HG02938 (cell line): ENCODE results near the gene TMUB1.

ENCODE experiments used
- ATAC-seq: cut with Tn5 transposase; IDR thresholded peaks from one replicate; pipeline ENCODE4 v1.9.1; 2021; ENCODE audit warnings: mild to moderate bottlenecking, moderate library complexity; ENCODE audit not compliant: unreplicated experiment

TMUB1 gene

DNA sequence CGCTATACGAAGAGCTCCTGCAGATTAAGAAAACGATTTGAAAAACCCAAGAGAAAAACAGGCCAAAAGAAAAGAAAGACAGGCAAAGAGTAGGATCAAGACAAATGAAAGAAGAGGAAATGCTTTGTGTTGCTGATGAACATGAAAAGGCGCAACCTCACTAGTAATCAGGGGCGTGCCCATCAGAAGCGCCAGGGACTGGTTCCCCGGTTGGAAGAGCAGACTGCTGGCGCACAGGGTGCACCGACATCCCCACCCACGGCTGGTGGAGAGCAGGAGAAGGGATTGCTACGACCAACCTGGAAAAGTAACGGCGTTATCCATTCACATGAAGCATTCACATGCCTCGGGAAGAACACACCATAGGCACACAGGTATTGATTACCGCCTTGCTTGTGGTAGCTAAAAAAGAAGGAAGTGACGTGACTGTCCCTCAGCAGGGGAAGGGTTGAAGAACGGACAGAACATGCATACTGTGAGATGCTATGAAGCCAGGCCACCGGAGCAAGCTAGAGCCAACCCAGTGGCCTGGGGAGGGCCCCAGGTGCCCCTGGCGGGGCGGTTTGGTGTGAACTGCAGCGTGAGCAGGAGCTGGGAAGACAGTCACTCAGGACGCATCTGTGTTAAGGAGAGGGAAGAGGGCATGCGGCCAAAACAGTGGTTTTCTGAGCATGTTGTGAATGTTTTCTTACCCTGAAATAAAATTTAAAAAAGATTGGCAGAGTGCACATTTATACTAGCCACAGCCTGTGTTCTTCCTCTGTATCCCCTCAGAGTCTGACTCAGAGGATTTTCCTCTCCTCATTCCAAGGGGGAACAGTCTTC is 21.3 kb upstream of the TMUB1 start:
- ATAC-seq, result no peak

DNA sequence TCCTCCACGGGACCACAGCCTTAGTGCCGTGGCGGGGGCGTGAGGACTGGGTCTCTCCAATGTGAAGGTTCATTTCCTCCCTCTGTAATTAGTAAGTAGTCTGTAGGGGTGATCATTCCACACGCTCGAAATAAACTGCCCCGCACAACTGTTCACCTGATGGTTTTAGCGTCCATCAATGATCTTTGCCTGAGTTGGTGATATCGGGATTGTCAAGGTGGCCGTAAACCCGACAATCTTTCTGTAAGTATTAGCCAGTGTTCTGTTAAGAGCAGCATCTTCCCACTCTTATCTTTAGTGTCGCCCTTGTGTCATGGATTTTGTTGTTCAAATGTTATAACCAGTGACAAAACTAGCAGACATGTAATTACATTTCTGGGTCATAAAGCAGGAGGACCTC is 20.7 kb upstream of the TMUB1 start:
- no peak for ATAC-seq

DNA sequence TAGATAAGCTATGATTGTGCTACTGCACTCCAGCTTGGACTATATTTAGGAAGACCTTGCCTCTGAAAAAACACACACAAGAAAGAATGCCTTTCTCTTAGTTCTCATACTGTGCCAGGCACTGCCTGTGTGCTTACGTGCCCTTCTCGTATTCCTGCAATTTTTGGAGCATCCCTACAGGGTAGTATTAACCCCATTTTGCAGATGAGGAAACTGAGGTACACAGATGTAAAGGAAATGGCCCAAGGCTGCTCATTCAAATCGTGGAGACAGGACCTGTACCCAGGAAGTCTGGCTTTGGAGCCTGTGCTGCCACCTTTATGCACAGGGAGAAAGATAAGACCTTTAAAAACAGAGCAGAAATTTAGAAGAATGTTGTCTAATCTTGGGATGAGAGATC is 19.7 kb upstream of the TMUB1 start:
- no peak for ATAC-seq

DNA sequence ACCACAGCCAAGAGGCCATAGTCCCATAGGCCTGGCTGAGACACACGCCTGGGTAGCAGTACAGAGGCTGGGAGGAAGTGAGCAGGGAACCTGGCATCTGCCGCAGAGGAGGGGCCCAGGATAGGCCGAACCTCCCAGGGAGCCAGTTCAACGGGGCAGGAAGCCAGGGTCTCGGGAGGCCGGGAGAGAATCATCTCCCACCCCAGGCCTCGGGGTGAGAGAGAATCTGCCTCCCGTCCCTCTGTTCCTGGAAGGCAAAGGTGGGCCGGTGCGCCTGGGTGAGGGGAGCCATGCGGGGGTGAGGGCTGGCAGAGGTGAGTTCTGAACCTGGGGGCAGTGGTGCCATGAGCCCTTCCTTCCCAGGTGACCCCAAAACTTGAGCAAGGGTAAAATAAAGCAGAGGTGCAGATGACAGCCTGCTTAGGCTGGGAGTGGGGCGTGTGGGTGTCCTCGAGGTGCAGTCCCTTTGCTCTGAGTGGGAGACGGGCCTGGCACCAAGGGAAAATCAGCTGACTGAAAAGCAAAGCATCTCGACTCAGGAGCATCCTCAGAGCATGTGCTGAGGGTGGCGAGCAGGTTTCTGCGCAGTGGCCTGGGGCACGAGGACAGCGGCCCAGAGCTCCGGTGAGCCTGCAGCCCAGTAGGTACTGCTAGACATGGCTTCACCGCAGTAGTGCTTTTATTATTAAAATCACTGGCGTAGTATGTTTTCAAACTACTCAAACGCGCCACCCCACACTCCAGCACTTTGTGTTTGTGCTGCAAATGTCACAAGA is 18.5 kb upstream of the TMUB1 start:
- ATAC-seq, result no peak

DNA sequence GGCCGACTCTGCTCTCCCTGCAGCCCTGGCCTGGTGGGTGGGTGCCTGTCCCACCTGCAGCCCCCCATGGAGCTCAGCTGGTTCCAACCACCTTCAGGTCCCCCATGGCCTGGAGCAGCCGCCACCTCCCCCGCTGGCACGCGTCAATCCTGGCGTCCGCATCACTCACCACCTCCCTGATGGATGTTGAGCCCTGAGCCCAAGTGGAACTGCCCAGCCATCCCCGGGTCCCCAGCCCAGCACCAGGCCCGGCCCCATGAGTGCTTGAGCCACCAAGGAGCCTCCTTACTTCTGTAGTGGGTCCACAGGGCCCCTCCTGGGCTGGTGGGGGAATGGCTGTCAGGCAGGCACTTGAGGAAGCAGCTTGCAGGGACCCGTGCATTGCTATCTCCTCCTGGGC is 17.6 kb upstream of the TMUB1 start:
- ATAC-seq, result no peak

DNA sequence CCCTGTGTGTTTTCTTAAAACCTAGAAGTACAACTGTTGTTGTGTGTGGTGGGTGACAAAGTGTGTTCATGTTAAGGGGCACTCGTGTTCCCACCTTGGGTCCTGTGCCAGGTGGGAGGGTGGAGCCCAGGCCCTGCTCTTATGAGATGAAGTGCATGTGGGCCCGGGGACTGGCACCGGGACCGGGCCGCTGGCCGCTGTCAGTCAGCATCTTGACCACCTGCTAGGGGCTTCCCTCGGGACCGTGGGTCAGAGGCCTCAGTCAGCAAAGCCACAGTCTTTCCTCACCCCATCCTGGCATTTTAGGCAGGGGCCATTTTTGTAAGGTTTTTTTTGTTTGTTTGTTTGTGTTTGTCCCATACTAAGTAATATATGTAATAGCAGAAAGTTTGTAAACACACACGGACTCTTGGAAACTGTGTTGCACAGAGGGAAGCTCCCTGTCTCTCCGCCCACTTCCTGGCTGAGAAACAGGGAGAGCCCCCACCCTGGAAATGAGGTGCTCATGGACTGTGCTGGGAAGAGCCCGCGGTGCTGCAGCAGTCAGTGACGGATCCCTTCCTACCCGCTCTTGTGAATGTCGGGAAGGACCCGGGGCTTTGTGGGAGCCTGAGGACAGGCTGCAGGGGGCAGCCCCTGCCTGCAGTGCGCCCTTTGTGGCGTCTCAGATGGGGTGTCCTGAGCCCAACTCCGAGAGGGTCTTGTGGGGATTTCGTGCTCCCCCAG is 16.4 kb upstream of the TMUB1 start:
- ATAC-seq, result no peak

DNA sequence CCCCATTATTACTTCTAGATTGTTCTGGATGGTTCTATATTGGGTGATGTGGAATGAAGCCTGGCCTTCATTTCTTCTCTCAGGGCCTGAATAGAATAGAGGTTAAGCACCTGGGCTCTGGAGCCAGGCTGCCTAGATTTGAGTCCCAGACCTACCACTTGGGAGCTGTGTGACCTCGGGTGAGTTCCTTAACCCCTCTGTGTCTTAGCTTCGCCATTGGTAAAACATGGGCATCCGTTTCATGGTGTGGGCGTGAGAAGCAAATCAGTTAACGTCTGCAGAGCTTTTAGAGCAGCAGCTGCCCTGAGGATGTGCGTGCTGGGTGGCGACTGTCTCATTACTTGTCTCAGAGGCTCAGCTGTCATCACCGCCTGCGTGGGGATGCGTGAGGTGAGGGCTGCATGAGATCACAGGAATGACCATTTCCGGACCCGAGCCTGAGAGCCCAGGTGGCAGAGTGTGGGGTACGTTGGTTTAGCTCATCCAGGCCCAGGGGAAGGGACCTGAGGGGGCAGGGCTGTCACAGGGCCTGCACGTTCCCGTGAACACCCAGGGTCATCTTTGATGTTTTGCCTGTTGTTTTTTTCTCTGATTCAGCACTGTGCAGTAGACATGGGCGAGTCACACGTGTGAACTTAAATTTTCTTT is 12.7 kb upstream of the TMUB1 start:
- no peak for ATAC-seq

DNA sequence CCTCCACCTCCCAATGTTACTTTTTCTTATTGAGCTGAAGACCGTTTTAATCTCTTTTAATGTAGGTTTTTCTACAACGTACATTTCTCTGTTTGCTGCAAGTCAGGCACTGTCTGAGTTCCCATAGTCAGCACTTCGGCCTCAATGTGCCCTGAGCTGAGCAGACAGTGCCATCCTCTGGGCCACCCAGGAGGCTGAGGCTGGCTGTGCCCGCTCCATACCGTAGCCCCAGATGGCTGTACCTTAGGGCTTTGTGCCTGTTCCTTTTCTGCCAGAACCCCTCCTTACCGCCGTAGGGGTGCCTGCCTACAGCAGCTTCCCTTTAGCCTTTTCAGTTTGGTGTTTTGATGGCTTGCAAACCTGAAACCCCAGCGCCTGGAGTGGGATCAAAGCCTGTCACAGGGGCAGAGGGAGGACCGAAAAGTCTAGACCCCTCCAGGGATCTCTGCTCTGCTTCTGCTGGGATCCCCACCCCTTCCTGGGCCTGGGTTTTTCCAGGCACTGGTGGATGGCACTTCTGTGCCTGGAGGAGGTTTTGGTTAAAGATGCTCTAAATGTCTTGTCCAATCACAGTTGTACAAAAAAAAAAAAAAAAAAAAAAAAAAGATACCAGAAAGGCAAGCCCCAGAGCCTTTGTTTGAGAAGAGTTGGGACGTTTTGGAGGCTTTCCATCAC is 12.0 kb upstream of the TMUB1 start:
- no peak for ATAC-seq

DNA sequence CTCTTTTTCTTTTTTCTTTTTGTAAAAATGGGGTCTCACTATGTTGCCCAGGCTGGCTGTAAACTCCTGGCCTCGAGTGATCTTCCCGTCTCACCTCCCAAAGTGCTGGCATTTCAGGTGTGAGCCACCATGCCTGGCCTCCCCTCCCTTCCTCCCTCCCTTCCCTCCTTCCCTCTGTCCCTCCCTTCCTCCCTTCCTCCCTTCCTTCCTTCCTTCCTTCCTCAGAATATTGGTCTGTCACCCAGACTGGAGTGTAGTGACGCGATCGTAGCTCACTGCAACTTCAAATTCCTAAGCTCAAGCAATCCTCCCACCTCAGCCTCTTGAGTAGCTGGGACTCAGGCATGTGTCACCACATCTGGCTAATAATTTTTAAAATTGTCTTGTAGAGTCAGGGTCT is 11.4 kb upstream of the TMUB1 start:
- no peak for ATAC-seq

DNA sequence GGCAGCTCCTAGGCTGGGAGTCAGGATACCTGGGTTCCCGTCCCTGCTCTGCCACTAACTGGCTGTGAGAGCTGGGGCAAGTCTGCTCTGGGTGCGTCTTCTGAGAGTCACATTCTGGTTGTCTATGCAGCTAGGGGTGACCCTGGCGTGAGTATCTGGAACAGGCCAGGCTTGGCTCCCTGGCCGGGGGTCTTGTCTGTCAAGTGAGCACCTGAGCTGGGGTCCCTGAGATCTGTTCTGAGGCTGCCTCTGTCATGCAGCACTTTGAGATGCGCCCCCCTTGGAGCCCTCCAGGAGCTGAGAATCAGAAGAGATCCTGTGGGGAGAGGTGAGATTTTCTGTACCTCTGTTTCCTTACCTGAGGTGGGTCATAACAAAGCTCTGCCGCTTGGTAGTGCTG is 10.5 kb upstream of the TMUB1 start:
- no peak for ATAC-seq

DNA sequence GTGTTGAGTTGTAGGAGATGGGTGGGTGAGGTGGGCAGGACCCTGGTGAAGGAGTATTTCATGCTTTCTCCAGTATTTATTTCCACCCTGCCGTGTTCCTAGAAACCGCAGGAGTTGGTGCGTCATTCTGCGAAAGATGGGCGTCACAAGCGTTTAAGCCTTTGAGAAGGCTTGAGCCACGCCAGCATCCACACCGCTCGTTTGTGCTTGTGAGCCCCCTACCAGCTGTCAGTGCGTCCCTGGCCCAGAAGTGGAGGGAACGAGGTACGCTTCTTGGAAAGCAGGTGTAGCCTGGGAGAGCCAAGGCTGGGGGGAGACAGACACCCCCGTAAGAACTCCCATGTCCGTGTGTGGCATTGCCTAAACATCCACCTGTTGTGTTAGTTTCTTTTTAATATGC is 8.7 kb upstream of the TMUB1 start:
- ATAC-seq, result no peak

DNA sequence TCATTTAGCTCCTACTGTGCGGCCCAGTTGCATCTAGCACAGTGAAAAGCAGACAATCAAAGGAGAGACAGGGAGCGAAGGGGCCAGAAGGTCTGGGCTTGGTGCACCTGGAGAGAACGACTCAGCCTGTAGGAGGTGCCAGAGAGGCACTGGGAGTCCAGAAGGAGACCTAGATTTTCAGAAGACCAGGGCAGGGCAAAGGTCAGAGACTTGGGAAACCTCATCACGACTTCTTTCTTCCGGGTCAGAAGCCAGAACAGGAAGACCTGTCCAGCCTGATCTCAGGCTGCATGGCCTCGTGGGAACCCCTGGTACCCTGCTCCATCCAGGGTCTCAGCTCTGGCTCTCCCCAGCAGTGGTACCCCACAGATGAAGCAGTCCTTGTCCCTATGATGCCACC is 8.1 kb upstream of the TMUB1 start:
- no peak for ATAC-seq

DNA sequence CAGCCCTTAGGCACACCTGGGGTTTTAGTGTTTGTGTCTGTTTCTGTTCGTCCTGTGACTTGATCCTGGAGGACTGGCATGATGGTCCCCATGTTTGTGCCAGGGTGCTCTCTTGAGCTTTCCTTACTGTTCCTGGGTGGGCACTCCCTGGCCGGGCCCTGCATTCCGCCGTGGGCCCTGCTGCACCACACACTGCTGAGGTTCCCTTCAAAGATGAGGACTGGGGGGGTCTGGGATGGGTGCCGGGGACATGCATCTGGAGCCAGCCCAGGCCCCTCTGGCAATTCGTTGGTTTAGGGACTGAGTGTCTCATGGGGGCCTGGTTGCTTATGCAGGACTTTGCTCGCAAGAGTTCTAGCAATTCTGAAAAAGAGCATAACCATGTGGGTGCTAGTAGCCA is 7.7 kb upstream of the TMUB1 start:
- ATAC-seq, result no peak

DNA sequence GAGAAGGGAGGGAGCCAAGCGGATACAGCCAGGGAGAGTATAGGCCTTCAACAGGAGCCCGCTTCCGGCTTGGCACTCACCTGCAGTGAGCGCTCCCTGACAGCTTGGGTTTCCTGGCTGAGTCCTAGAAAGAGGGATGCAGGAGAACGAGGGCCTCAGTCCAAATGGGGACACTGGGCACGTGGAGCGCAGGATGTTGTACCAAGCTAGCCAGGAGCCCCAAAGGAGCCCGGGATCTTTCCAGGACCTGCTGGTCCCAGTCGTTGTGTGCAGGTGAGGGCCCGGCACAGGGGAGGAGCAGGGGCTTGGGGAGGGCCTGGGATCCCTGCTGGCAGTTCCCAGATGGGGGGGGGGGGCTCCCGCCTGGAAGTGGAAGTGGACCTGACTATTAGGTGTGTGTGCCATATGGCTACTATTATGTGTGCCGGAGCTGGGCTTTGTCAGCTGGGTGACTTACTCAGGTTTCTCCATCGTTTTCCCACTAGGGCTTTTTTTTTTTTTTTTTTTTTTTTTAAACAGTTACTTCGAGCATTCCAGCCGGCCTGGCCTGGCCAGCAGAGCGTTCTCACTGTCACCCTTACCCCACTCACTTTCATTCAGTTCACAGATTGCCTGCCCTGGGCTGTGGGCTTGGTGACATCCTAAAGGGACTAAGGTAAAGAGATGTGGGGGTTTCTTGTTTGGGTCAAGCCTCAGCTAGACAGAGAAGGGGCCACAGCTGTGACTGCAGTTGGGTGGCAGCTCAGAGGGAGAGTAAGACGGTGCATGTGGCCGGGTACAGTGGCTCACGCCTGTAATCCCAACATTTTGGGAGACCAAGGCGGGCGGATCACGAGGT is 6.8 kb upstream of the TMUB1 start:
- ATAC-seq, result no peak

DNA sequence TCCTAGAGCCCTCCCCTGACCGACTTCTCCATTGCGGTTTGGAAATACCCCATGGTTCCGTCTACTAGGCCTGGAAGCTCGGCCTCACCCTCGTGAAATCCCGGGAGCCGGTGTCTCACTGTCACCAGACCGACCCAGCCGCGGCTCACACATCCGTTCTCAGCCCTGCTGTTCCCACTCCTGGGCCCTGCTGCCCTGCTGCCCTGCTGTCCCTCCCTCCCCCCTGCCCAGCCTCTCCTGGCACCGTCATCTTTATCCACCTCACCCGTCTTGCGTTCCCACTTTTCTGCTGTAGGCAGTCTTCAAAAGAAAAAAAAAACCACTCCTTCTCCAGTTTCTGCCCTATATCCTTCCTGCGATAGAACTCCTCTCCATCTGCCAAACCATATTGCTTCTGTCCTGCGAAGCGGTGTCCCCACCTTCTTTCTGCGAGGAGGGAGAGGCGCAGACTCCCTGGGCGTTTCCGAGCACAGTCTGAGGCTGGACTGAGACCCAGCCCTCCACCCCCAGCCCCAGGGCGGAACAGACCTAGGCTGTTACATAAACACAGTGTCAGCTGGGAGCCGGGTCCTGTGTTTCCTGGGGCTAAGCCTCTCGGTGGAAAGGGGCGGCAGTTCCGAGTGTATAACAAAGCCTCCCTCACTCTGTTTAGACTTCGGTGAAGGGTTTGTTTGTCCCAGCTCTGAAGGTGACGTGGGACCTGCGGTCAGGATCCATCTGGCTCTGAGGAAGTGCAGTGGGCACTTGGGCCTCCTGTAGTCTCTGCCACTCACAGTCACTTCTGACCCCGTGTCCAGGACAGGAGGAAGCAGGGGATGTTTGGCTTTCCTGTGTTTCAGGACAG is 5.8 kb upstream of the TMUB1 start:
- no peak for ATAC-seq

DNA sequence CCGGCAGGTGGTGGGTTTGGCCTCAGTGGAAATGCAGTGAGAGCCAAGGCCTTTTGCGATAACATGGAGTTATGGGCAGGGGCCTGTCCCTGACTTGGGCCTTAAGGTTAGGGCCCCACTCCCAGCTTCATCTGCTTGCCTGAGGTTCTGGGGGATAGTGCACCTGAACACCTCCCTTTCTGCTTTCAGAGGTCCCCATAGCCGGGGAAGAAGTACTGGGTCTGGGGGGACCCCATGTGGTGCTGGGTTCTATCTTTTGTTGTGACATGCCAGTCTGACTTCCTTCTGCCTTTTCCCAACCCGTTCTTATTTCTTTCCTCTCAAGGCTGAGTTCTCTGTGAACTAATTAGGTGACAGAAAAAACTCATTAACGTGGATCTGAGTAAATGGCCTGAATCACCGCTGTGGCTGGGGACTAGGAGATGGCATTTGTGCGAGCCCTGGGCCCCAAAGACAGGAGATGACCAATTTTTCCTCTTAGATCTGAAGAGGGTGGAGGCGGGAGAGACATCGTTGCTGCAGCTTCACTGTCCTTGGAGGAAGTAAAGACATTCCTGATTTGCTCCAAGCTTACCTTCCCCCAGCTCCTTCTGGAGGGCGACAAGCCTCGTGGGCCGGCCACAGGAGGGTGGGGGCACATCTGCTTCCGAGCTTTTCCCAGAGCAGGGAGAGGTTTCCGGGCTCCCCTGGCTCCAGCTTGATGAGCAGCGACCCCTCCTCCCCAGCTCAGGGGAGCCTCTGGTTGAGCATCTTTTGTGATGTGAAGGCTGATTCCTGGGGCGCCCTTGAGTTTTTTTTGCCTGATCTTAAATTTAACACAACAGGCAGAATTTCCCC is 4.9 kb upstream of the TMUB1 start:
- no peak for ATAC-seq

DNA sequence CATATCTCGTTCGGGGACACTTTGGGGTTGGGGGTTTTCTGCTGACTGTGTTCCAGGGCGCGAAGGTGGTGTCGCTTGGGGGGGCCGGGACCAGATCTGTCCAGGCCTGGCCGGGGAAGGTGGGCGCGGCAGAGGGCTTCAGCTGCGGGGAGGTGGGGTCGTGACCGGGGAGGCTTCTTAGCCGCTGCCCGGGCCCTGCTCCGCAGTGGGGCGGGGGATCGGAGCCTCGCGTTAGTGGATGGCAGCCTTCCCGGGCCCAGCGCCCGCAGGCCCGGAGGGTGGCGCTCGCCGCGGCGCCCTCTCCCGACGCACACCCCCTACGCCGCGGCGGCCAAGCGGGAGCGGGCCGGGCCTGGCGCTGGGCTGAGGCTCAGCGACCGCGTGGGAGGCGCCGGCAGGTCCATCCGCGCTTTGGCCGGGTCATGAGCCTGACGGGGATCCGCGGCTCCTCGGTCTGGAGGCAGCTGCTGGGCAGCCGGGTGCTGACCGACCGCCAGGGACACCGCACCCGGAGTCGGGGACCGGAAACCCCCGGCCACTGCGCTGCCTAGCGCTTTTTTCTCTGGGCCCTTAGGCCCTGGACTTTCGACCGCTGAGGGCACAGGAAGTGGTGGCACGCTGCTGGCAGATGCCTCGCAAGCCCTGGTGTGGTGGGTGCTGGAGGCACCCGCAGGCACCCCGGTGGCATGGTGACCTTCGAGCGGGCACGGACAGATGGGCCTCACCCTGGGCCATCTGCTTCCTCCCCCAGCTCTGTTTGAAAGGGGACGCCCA is 4.1 kb upstream of the TMUB1 start:
- ATAC-seq, result no peak
